ENCODE results near the gene RBM4. TPM values are rescaled to one million over a fixed set of nuclear protein-coding genes. Genes with fewer than 3 reads are reported as not detected.

RBM4 gene
- polyA plus RNA-seq, 3 donors, result 112 to 153 (median 153) TPM

- Mint-ChIP-seq H3K27me3 (ENCODE audit: low read depth in 3 of 3) (peaks cover 0 to 8% (median 1%) of the 10 kb centered on the region in 3 donors), H3K27ac (peak overlapping the region in 1 of 7 donors; percentile 28), H3K4me3 (no peak overlapping the region), H3K36me3 (no peaks in the 10 kb centered on the region), H3K9me3 (no peaks in the 10 kb centered on the region), H3K4me1 (peaks cover 2% of the 10 kb centered on the region)
- no peak for DNase-seq
- Histone ChIP-seq H3K9me3 (replicated peaks in 1 of 2; ENCODE audit: control insufficient read depth in 1 of 2, insufficient read depth in 1 of 2, low read length in 2 of 2) (no peaks in the 10 kb centered on the region), H3K9ac (ENCODE audit: insufficient read depth, low read length, poor library complexity, severe bottlenecking) (no peak overlapping the region), H3K4me3 (replicated peaks in 1 of 3; ENCODE audit: low read depth in 2 of 3, low read length in 3 of 3) (no peak overlapping the region), H3K27ac (ENCODE audit: low read depth in 1 of 2, low read length in 2 of 2) (no peak overlapping the region), H3K27me3 (ENCODE audit: control insufficient read depth in 2 of 2, insufficient read depth in 2 of 2, low read length in 2 of 2) (no peaks in the 10 kb centered on the region), H3K79me2 (ENCODE audit: insufficient read depth, low read length) (no peaks in the 10 kb centered on the region), H3K4me1 (ENCODE audit: control insufficient read depth in 1 of 2, insufficient read depth in 2 of 2, low read length in 2 of 2) (no peaks in the 10 kb centered on the region), H2AFZ (ENCODE audit: insufficient read depth, low read depth, low read length, poor library complexity, severe bottlenecking) (no peak overlapping the region), H3K36me3 (replicated peaks in 1 of 2; ENCODE audit: control insufficient read depth in 1 of 2, insufficient read depth in 2 of 2, low read length in 2 of 2) (no peaks in the 10 kb centered on the region), H3K4me2 (replicated peaks; ENCODE audit: extremely low read depth, low read length, poor library complexity, severe bottlenecking) (no peak overlapping the region), H4K20me1 (ENCODE audit: insufficient read depth, low read length) (no peaks in the 10 kb centered on the region)
- intact Hi-C loops (cut with micrococcal nuclease), result loop anchor here (2.0 to 10.0 kb wide), 2 partner anchors 141 to 281 kb away; partner anchors contain the start of gene C11orf86 (in 1 of the 2)
- no peak for TF ChIP-seq CTCF (IDR thresholded peaks at IDR 0.05)
- 92% methylated on average over 15 of the region's 15 CpGs for WGBS (ENCODE audit: insufficient coverage)
Observed at GRCh38 chr11:66693356-66694055, 55.0 kb downstream of the RBM4 start.

- intact Hi-C loops (cut with micrococcal nuclease), result loop anchor here (2.0 to 10.0 kb wide), 2 partner anchors 141 to 281 kb away; partner anchors contain the start of gene C11orf86 (in 1 of the 2)
- WGBS (ENCODE audit: insufficient coverage), result 96% methylated on average over 8 of the region's 13 CpGs
- Histone ChIP-seq H2AFZ (ENCODE audit: insufficient read depth, low read depth, low read length, poor library complexity, severe bottlenecking) (no peak overlapping the region), H3K9me3 (replicated peaks in 1 of 2; ENCODE audit: control insufficient read depth in 1 of 2, insufficient read depth in 1 of 2, low read length in 2 of 2) (no peaks in the 10 kb centered on the region), H4K20me1 (ENCODE audit: insufficient read depth, low read length) (no peaks in the 10 kb centered on the region), H3K9ac (ENCODE audit: insufficient read depth, low read length, poor library complexity, severe bottlenecking) (no peak overlapping the region), H3K27ac (ENCODE audit: low read depth in 1 of 2, low read length in 2 of 2) (no peak overlapping the region), H3K4me2 (replicated peaks; ENCODE audit: extremely low read depth, low read length, poor library complexity, severe bottlenecking) (no peak overlapping the region), H3K4me1 (ENCODE audit: control insufficient read depth in 1 of 2, insufficient read depth in 2 of 2, low read length in 2 of 2) (no peaks in the 10 kb centered on the region), H3K79me2 (ENCODE audit: insufficient read depth, low read length) (no peaks in the 10 kb centered on the region), H3K36me3 (replicated peaks in 1 of 2; ENCODE audit: control insufficient read depth in 1 of 2, insufficient read depth in 2 of 2, low read length in 2 of 2) (no peaks in the 10 kb centered on the region), H3K4me3 (replicated peaks in 1 of 3; ENCODE audit: low read depth in 2 of 3, low read length in 3 of 3) (no peak overlapping the region), H3K27me3 (ENCODE audit: control insufficient read depth in 2 of 2, insufficient read depth in 2 of 2, low read length in 2 of 2) (no peaks in the 10 kb centered on the region)
- DNase-seq, result no peak
- H3K27ac Mint-ChIP-seq, result no peak overlapping the region
- no peak overlapping the region for H3K4me3 Mint-ChIP-seq
- H3K9me3 Mint-ChIP-seq, result peaks cover 0 to under 1% (median 0%) of the 10 kb centered on the region in 7 donors
- TF ChIP-seq CTCF (IDR thresholded peaks at IDR 0.05), result no peak
- H3K27me3 Mint-ChIP-seq (ENCODE audit: low read depth in 3 of 3), result peaks cover 0 to 8% (median 1%) of the 10 kb centered on the region in 3 donors
- peaks cover 2% of the 10 kb centered on the region for H3K4me1 Mint-ChIP-seq
- H3K36me3 Mint-ChIP-seq, result no peaks in the 10 kb centered on the region
Observed at GRCh38 chr11:66694056-66694410, 55.5 kb downstream of the RBM4 start.

Measured in CD14-positive monocyte (primary cell).